Measurements from ENCODE around the gene LILRA1.

- TF ChIP-seq, protein P1, sequence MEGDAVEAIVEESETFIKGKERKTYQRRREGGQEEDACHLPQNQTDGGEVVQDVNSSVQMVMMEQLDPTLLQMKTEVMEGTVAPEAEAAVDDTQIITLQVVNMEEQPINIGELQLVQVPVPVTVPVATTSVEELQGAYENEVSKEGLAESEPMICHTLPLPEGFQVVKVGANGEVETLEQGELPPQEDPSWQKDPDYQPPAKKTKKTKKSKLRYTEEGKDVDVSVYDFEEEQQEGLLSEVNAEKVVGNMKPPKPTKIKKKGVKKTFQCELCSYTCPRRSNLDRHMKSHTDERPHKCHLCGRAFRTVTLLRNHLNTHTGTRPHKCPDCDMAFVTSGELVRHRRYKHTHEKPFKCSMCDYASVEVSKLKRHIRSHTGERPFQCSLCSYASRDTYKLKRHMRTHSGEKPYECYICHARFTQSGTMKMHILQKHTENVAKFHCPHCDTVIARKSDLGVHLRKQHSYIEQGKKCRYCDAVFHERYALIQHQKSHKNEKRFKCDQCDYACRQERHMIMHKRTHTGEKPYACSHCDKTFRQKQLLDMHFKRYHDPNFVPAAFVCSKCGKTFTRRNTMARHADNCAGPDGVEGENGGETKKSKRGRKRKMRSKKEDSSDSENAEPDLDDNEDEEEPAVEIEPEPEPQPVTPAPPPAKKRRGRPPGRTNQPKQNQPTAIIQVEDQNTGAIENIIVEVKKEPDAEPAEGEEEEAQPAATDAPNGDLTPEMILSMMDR (conservative IDR thresholded peaks at IDR 0.05; ENCODE audit: low read length), result no peak
- TF ChIP-seq EZH2phosphoT487 (IDR thresholded peaks at IDR 0.05; ENCODE audit: borderline replicate concordance, low read depth, low read length), result no peak
Observed at GRCh38 chr19:54607785-54608150, 14.3 kb downstream of the LILRA1 start.

Data from OCI-LY7 (cell line).